Type B pancreatic cell (in vitro differentiated cells): ENCODE data around the gene MARK1. TPM values are rescaled to one million over a fixed set of nuclear protein-coding genes. Genes with fewer than 3 reads are reported as not detected.

Experiments
- DNase-seq: peaks from one replicate; pipeline ENCODE4 v3.0.0; 2021; ENCODE audit warnings: mixed read lengths; ENCODE audit not compliant: unreplicated experiment; ENCODE audit errors: extremely low spot score
- H3K27ac Mint-ChIP-seq: 2 replicates; pipeline ENCODE4 v1.8.0; 2021; ENCODE audit warnings: mild to moderate bottlenecking, mixed read lengths
- H3K27me3 Mint-ChIP-seq: 2 replicates; pipeline ENCODE4 v1.8.0; 2021; ENCODE audit warnings: mixed read lengths
- H3K36me3 Mint-ChIP-seq: 2 replicates; pipeline ENCODE4 v1.8.0; 2021; ENCODE audit warnings: mixed read lengths
- H3K4me1 Mint-ChIP-seq: one replicate; pipeline ENCODE4 v1.8.0; 2021; ENCODE audit warnings: mixed read lengths; ENCODE audit not compliant: unreplicated experiment
- H3K4me3 Mint-ChIP-seq: 2 replicates; pipeline ENCODE4 v1.8.0; 2021; ENCODE audit warnings: mild to moderate bottlenecking, mixed read lengths
- H3K9me3 Mint-ChIP-seq: 2 replicates; pipeline ENCODE4 v1.8.0; 2021; ENCODE audit warnings: mixed read lengths
- CTCF ChIP-seq: fragments of 200-600 bp; sonication (generic); conservative IDR thresholded peaks from 2 replicates; pipeline ENCODE4 v1.5.0; 2021; ENCODE audit warnings: antibody characterized with exemption, mild to moderate bottlenecking
- total RNA-seq: library from RNA; stranded (reverse); gene quantifications from 2 replicates; pipeline ENCODE4 v1.2.1, GENCODE V29; 2021; ENCODE audit warnings: low replicate concordance

The MARK1 gene
- total RNA-seq, 1 donor from 2014 or later, result 14.3 TPM

DNA sequence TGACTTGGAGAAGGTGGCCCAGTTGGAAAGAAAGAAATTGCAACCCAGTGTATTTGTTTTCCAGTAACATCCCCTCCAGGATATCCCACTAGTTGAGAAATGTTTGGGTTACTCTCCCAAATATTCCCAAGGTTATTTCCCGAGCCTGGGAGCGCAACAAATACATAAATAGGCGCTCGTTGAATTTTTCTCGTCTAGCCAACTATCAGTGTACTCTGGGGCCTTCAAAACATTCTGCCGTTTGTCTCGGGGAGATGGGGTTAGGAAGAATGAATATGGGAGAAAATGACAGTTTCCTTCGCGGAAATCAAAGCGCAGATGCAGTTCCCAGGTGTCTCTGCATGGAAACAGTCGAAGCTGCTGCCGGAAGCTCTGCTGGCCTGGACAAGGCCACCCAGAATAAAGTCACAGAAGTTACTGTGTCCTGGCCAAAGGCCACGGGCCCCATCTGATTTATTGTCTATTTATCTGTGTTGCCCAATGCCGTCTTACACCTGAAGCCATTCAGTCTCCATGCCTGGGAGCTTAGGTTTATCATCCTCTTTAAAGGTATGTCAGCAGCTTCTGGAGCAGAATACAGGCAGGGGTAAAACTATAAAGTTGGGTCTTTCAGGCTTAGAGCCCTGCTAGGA lies 163.2 kb downstream of the MARK1 start:
- Mint-ChIP-seq H3K9me3 (no peaks in the 10 kb centered on the region), H3K27ac (peak overlapping the region; percentile 42), H3K4me3 (peak overlapping the region; percentile 84), H3K27me3 (peaks cover 33% of the 10 kb centered on the region), H3K36me3 (no peaks in the 10 kb centered on the region), H3K4me1 (peaks cover 9% of the 10 kb centered on the region)
- no peak for TF ChIP-seq CTCF
- no peak for DNase-seq

DNA sequence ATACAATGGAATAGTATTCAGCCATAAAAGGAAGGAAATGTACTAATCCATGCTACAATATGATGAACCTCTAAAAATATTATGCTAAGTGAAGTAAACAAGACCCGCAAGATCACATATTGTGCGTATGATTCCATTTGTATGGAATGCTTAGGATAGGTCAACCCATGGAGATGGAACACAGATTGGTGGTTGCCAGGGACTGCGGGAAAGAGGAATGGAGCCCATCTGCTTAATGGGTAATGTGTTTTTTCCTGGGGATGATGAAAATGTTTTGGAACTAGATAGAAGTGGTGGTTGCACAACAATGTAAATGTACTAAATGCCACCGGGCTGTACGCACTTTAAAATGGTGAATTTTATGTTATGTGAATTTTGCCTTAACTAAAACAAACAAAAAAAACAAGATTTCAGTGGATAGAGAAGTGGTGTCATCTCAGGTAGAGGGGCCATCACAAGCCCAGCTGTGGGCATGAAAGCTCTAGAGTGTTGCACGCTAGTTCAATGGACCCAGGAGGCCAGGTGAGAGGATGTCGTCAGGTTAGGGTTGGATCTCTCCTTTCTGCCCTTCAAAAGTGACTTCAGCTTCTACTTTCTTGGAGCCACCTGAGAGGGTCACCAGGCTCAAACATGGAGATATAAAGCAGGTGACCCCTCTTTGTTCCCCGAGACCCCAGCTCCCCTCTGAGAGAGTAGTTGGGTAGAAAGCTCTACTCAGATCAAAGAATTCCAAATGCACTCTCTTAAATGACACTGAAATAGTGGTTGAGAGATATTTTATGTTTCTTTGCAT lies 164.7 kb downstream of the MARK1 start:
- H3K36me3 Mint-ChIP-seq, result no peaks in the 10 kb centered on the region
- no peaks in the 10 kb centered on the region for H3K9me3 Mint-ChIP-seq
- DNase-seq, result no peak
- peaks cover 9% of the 10 kb centered on the region for H3K4me1 Mint-ChIP-seq
- H3K27me3 Mint-ChIP-seq, result peaks cover 33% of the 10 kb centered on the region
- no peak overlapping the region for H3K27ac Mint-ChIP-seq
- no peak overlapping the region for H3K4me3 Mint-ChIP-seq
- TF ChIP-seq CTCF, result no peak

GRCh38 chr1:220694866-220695382 lies 167.0 kb downstream of the MARK1 start:
- H3K9me3 Mint-ChIP-seq, result no peaks in the 10 kb centered on the region
- no peak overlapping the region for H3K27ac Mint-ChIP-seq
- H3K4me3 Mint-ChIP-seq, result no peak overlapping the region
- peaks cover 29% of the 10 kb centered on the region for H3K27me3 Mint-ChIP-seq
- no peaks in the 10 kb centered on the region for H3K36me3 Mint-ChIP-seq
- no peak for DNase-seq
- TF ChIP-seq CTCF, result no peak
- peaks cover 5% of the 10 kb centered on the region for H3K4me1 Mint-ChIP-seq

DNA sequence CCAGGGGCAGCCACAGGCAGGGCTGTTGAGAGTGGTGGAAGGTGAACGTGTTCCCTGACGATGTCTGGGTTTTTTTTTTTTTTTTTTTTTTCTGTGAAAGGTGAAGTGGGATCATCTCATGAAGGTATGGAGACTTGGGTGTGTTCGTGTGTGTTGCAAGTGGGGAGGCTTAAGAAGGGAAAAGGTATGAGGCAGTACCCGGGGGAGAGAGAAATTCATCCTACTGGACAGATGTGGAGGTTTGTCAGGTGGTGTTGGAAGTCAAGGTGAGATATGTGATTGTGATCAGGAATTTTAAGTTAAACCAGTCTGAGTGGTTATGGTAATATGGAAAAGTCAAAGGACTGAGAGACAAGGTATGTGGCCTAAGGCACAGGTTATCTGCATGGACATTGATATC lies 167.5 kb downstream of the MARK1 start:
- Mint-ChIP-seq H3K4me3 (no peak overlapping the region), H3K4me1 (peaks cover 4% of the 10 kb centered on the region), H3K27ac (no peak overlapping the region), H3K27me3 (peaks cover 28% of the 10 kb centered on the region), H3K36me3 (no peaks in the 10 kb centered on the region), H3K9me3 (no peaks in the 10 kb centered on the region)
- DNase-seq, result no peak
- TF ChIP-seq CTCF, result no peak

- Mint-ChIP-seq H3K36me3 (no peaks in the 10 kb centered on the region), H3K4me3 (no peak overlapping the region), H3K9me3 (no peaks in the 10 kb centered on the region), H3K4me1 (peaks cover 10% of the 10 kb centered on the region), H3K27ac (no peak overlapping the region), H3K27me3 (peaks cover 22% of the 10 kb centered on the region)
- no peak for DNase-seq
- TF ChIP-seq CTCF, result no peak
Measured at GRCh38 chr1:220696226-220696862, 168.4 kb downstream of the MARK1 start.
